T-helper 2 cell treated with Interferon-gamma antibody and Interleukin-4, amounts not matched to agents 100 ng/mL and 5 ng/mL, for 36 hours (primary cell): ENCODE data around the gene APOA4. TPM values are rescaled to one million over a fixed set of nuclear protein-coding genes. Genes with fewer than 3 reads are reported as not detected.
"Not testable (repeated sequence)": the region's sequence is repeated elsewhere in the genome, so short reads cannot be mapped to it uniquely, and the experiment has no call there.

ENCODE experiments used
- intact Hi-C: fragments of 100-400 bp; cut with micrococcal nuclease; formaldehyde crosslinking; loops from one replicate; pipeline ENCODE4 v1.15.1; 2023
- total RNA-seq: library from RNA; stranded (reverse); gene quantifications from 2 replicates; pipeline ENCODE4 v1.2.3, GENCODE V29; 2022

APOA4 gene
- total RNA-seq, 1 donor from 2014 or later, result not detected

DNA sequence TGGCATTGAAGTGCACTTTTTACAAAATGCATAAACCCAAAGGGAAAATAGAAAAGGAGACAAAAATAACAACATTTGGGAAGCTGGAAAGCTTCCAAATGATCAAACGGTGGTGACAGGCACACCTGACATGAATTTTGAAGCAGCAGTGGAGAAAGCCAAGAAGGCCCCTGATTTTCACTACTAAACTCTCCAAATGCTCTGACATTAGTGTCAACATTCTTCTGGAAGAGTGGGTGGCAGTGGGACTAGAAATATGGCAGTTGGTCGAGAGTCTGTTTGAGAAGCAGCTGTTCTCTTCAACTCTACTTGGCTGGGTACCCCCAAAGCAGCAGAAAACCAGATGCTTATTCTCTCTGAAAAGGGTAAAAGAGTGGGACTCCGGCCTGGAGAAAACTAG, 19.1 kb downstream of the APOA4 start:
- intact Hi-C loops, result no loop called here

DNA sequence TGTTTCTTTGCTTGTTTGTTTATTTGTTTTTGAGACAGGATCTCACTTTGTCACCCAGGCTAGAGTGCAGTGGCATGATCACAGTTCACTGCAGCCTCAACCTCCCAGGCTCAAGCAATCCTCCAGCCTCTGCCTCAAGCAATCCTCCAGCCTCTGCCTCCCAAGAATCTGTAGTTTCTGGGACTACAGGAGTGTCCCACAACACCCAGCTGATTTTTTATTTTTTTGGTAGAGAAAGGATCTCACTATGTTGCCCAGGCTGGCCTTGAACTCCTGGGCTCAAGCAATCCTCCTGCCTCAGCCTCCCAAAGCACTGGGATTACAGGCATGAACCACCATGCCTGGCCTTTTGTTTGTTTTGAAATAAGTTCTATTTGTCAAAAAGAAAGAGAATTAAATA, 21.4 kb downstream of the APOA4 start:
- intact Hi-C loops, result not testable (repeated sequence)

DNA sequence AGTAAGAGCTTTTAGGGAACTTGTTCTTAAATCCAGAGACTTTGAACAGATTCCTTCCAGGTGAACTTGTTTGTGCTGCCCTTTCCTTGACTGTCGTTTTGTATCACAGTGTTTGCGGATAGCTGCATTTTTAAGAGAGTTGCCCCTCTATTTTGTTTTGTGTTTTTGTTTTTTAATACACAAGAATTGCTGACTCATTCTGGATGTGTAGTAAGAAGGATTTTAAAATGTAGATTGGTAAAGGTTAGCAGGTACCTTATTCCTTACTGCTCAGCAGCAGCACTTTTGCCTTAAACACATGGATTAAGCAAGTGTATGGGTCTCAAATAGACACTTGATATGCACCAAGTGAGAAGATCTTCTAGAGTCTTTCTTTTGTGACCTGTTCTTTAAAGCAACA, 22.5 kb downstream of the APOA4 start:
- intact Hi-C loops, result no loop called here

DNA sequence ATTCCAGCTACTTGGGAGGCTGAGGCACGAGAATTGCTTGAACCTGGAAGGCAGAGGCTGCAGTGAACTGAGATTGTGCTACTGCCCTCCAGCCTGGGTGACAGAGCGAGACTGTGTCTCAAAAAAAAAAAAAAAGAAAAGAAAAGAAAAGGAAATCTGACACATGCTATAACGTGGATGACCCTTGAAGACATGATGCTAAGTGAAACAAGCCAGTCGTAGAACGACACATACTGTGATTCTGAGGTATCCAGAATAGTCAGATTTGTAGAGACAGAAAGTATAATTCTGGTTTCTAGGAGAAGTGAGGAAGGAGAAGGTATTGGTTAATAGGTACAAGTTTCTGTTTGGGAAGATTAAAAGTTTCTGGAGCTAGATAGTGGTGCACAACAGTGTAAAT, 24.7 kb downstream of the APOA4 start:
- intact Hi-C loops, result no loop called here

DNA sequence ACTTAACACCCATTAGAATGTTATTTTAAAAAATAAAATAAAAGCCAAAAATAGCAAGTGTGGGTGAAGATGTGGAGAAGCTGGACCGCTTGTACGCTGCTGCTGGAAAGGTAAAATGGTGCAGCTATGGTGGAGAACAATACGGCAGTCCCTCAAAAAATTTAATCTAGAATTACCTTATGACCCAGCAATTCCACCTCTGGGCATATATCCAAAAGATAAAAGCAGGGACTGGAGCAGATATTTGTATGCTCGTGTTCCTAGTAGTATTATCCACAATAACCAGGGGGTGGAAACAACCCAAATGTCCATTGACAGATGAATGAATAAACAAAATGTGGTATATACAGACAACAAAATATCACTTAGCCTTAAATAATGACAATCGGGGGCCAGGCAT, 25.3 kb downstream of the APOA4 start:
- intact Hi-C loops, result no loop called here

- intact Hi-C loops, result no loop called here
These were observed 26.6 kb downstream of the APOA4 start for GRCh38 chr11:116796548-116796947.

DNA sequence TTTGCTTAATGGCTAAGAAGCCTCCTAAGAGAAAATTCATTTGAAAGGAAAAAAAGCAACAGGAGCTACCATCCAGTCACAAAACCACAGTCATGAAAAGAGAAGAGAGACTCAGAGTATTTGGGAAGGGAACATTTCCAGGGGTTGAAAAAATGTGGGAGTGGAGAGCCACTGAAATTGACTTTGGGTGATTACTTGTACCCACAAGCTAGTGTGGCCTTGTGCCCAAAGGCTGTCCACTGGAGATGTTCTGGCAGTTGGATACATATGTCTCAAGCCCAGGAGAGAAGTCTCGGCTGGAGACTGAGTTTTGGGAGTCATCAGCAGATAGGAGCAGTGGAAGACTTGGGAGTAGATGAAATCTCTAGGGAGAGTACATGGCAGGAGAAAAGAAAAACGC, 28.3 kb downstream of the APOA4 start:
- intact Hi-C loops, result no loop called here

DNA sequence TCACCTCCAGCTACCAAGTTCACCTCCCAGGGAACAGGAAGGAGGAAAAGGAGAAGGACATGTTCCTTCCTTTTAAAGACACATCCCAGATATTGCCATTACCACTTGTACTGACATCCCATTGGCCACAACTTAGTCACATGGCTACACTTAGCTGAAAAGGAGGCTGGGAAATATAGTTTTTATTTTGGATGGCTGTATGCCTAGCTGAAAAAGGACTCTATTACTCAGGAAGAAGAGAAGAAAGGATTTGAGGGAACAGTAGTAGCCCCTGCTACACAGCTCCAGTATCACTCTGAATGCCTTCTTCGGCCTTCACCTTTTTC, 29.4 kb downstream of the APOA4 start:
- intact Hi-C loops, result no loop called here

DNA sequence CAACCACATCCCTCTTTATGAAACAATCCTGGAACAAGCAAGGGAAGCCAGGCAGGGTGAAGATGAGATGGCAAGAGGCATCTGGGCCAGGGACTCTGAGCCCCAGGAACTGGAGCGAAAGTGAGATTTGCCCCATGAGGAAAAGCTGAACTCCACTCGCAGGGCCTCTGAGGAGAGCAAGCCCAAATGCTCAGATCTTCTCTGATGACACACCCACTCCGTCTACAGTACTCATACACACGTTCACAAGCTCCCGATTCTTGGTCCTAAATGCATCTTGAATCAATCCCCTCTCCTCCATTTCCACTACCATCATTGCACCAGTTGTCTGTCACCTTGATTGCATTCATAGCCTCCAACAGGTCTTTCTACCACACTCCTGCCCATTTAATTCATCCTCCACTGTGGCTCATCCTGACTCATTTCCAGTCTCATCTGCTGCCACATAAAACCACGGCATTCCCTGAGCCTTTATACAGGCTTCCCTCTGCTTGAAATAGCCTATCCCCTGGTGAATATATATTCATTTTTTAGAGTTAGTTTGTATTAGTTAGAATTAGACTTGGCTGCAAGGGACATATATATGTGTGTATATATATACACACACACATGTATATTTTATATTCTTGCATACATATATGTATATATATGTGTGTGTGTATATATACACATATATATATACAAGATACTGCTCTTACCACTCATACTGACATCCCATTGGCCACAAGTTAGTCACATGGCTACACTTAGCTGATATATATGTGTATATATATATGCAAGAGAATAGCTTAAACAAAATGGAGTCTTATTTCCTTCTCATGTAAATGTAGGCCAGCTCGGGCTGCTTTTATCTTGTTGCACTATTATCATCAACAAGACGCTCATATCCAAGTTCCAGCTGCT, 30.0 kb downstream of the APOA4 start:
- intact Hi-C loops, result no loop called here

GRCh38 chr11:116792144-116792868, 30.8 kb downstream of the APOA4 start:
- intact Hi-C loops, result no loop called here

DNA sequence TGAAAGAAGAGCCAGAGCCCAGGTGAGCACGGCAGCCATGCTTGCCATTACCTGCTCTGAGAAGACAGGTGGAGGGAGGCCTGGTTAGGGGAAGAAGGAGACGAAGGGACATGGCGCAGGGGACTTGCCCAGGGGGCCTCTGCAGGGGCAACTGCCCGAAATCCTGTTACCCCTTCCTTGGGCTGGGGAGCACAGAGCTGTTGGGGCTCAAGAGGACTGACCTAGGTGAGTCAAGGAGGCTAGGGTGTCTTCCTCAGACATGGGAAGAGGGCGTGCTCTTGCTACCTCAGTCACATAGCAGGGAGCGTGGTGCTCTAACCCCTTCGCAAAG, 31.3 kb downstream of the APOA4 start, which contains the start of gene APOA5:
Gene APOA5, minus strand, starts transcription at position 67 of the 331 bp plus-strand sequence. Its CDS starts 19 bp downstream, at position 48.
- intact Hi-C loops, result loop anchor here (1.0 to 2.0 kb wide), 3 partner anchors 45 to 315 kb away; no protein-coding TSS in a partner anchor

DNA sequence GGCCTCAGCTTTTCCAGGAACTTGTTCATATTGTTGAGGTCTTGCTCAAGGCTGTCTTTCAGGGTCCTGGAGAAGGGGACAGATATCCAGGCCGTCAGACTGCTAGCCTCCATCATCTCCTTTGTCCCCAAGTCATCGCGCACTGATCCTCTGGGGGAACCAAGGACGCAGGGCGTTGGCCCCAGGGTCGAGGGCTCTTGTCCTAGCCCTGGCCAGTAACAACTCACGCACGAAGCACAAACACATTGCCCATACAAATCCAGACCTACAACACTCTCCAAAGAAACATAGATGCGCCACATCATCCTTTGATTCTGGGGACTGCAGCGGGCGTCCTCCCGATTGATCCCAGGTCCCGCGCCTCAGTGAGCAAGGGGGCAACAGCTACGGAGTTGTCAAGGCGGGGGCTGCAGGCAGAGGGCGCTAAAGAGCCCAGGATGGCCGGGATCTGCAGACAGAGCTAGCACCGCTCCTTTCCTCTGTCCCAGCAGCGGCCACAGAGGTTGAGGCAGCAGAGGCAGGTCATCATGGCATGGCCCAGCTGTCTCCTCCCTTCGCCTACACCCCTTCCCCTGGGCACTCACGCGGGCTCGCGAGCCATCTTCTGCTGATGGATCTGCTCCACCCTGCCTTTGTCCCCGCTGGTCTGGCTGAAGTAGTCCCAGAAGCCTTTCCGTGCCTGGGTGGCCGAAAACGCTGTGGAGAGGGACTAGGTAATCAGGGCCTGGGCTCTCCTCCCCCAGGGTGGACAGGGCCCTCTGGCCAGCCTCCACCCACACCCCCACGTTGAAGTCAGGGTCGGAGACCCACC, 31.9 kb downstream of the APOA4 start:
- intact Hi-C loops, result loop anchor here (1.0 to 2.0 kb wide), 3 partner anchors 45 to 315 kb away; no protein-coding TSS in a partner anchor

GRCh38 chr11:116790167-116791001, 32.7 kb downstream of the APOA4 start:
- intact Hi-C loops, result loop anchor here (1.0 to 2.0 kb wide), 3 partner anchors 46 to 316 kb away; no protein-coding TSS in a partner anchor

DNA sequence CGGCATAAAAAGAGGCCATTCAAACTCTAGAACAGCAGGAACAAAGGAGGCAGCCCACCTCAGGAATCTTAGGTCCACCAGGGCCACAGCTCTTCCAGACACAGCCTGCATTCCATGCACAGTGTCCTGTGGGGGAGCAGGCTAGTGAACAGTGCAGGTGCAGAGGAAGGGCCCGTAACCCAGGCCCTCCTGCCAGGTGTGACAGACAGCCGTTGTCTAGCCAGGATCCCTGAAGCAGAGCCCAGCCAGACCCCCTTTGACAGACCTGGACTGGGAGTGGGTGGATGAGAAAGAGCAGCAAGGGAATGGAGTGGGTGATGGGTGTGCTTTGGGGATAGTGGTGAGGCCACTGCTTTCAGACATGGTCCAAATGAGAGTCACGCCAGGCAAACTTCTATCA, 34.1 kb downstream of the APOA4 start:
- intact Hi-C loops, result loop anchor here (1.0 to 10.0 kb wide), 4 partner anchors 16 to 443 kb away; partner anchors contain the start of genes PCSK7 and RNF214

DNA sequence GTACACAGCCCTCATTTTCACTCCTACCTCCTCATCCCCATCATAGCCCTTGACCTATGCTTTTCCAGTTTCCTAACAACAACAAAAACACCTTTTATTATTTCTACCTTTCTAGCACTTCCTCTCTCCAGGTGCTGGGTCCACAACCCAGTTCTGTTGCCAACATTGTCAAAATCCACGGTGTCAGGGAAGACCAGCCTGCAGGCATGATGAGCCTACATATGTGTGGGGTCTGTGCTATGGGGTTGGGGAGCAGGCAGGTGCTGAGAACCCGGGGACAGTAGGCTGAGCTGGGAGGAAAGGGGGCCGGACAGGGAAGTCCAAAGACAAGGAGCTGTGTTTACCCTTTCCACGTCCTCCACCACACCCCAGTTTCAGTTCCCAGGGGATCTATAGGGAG, 34.6 kb downstream of the APOA4 start:
- intact Hi-C loops, result loop anchor here (1.0 to 10.0 kb wide), 4 partner anchors 15 to 444 kb away; partner anchors contain the start of genes PCSK7 and RNF214

GRCh38 chr11:116787786-116788486, 35.2 kb downstream of the APOA4 start, which contains the start of gene ZPR1:
Gene ZPR1, minus strand, starts transcription at chr11:116788023. Its CDS starts 33 bp downstream, at chr11:116787990.
- intact Hi-C loops, result loop anchor here (1.0 to 10.0 kb wide), 4 partner anchors 15 to 444 kb away; partner anchors contain the start of genes PCSK7 and RNF214

DNA sequence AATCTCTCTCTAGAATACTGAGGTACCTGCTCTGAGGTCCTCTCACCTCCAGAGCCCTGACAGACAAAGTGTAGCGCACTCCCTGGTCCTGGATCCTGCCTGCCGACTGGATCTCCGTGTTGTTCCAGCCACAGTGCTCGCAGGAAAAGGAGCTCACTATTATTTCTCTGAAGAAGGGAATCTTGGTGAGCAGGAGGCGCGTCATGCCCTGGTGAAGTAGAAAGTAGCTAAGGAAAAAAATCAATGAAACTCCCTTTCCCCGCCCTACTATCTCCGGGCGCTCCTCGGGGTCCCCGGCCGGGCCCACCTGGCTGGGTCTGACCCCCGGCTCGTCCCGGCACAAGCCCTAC, 35.7 kb downstream of the APOA4 start:
- intact Hi-C loops, result loop anchor here (5.0 to 10.0 kb wide), 2 partner anchors 237 to 445 kb away; partner anchors contain the start of genes PCSK7 and RNF214

DNA sequence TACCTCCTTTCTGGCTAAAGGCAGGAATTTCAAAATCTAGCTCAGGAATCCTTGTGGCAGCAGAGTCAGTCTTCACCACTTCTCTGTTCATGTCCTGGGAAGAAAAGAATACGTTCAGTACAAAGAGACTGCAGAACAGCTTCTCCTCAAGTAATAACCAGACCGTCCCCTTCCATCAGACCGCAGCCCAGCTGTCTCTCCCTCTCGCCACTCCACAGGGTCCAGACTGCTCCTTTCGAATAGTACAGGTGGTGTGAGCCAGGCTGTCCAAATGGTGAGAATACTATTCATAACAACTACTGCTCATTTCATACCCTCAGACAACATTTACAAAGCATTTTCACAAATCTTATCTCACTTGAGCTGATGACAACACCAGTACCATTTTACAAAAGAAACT, 36.1 kb downstream of the APOA4 start:
- intact Hi-C loops, result loop anchor here (5.0 to 10.0 kb wide), 2 partner anchors 238 to 445 kb away; partner anchors contain the start of genes PCSK7 and RNF214

- intact Hi-C loops, result loop anchor here (5.0 to 10.0 kb wide), 2 partner anchors 238 to 446 kb away; partner anchors contain the start of genes PCSK7 and RNF214
These were observed 36.8 kb downstream of the APOA4 start for GRCh38 chr11:116786326-116786725.
